OCI-LY1 (cell line): ENCODE measurements around the gene TUBG1.

ENCODE experiments used
- EZH2 ChIP-seq: fragments of 200-600 bp; sonication (generic), shearing (Covaris generic); IDR thresholded peaks from 2 replicates; pipeline ENCODE4 v1.8.0; 2017; ENCODE audit warnings: borderline replicate concordance, mixed run types, mild to moderate bottlenecking, antibody characterized with exemption, low read length, moderate library complexity, mixed read lengths
- TF ChIP-seq, protein P1 (sequence below): fragments of 200-600 bp; sonication (generic), shearing (Covaris generic); IDR thresholded peaks from 2 replicates; pipeline ENCODE4 v1.5.1; 2017; ENCODE audit warnings: mild to moderate bottlenecking, antibody characterized with exemption, low read length, moderate library complexity, mixed read lengths

DNA sequence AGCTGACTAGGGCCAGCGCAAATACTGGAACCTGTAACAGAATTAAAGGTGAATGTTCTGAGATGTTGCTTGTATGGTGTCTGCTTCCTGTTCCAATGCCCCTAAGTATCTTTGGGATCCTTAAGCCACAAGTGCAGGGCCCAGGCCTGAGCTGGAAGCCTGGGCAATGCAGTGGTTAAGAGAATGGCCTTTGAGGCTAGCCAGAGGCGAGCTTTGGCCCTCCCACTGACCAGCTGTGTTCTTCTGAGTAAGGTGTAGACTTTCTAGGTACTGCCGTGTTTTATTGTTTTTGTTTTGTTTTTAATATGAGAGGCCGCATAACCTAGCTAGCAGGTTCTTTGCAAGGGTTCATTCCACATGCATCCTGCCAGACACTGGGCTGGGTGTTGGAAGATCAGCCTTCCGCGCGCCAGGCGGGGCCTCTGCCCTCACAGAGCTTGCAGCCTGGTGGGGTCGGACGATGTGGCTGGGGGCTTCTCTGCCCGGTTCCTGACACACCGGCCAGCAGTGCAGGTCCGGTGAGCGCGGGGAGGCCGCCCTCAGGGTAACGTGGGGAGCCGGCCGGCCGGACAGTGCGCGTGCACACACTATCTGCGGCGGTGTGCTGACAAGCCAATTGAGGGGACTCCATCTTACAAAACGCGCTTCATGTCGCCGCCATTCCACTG is 43.1 kb upstream of the TUBG1 start:
- TF ChIP-seq, protein P1, sequence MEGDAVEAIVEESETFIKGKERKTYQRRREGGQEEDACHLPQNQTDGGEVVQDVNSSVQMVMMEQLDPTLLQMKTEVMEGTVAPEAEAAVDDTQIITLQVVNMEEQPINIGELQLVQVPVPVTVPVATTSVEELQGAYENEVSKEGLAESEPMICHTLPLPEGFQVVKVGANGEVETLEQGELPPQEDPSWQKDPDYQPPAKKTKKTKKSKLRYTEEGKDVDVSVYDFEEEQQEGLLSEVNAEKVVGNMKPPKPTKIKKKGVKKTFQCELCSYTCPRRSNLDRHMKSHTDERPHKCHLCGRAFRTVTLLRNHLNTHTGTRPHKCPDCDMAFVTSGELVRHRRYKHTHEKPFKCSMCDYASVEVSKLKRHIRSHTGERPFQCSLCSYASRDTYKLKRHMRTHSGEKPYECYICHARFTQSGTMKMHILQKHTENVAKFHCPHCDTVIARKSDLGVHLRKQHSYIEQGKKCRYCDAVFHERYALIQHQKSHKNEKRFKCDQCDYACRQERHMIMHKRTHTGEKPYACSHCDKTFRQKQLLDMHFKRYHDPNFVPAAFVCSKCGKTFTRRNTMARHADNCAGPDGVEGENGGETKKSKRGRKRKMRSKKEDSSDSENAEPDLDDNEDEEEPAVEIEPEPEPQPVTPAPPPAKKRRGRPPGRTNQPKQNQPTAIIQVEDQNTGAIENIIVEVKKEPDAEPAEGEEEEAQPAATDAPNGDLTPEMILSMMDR = no peak
- no peak for TF ChIP-seq EZH2
